ENCODE data around the gene PXN. TPM values are rescaled to one million over a fixed set of nuclear protein-coding genes. Genes with fewer than 3 reads are reported as not detected.

PXN gene
- total RNA-seq, 1 donor from 2014 or later, result 73.8 TPM

DNA sequence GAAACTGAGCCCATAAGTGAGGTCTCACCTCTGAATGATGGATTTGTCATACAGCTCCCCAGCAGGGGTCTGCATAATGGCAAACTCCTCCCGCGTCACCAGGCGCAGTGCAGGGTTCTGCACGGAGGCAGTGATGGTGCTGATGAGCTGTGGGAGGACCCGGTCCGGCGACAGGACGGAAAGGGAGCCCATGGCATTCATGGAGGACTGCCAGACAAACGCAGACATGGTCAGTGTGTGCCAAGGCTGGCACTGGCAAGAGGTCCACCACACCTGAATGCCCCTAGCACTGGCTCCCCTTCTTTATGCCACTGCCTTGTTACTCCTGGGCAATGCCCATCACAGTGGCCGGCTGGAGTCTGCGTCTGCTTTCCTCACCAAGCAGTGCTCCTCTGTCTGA is 103.7 kb downstream of the PXN start:
- DNase-seq (ENCODE audit: low spot score), result no peak
- intact Hi-C loops (cut with DNase I), result no loop called here

Other genes starting within 250 kb of the PXN start
- 33.0 TPM for gene RAB35, start 149.0 kb downstream of the PXN start, total RNA-seq
- gene GCN1, start 71.0 kb downstream of the PXN start, total RNA-seq, result 39.8 TPM
- 594 TPM for gene RPLP0, start 64.6 kb downstream of the PXN start, total RNA-seq
- gene RNU4-2, start 26.2 kb upstream of the PXN start, total RNA-seq, result 27,323 TPM
- gene RNU4-1, start 27.5 kb upstream of the PXN start, total RNA-seq, result 3,560 TPM
- gene SIRT4, start 36.6 kb upstream of the PXN start, total RNA-seq, result 2.4 TPM
- gene PLA2G1B, start 62.0 kb upstream of the PXN start, total RNA-seq, result not detected
- gene MSI1, start 103.4 kb upstream of the PXN start, total RNA-seq, result 9.7 TPM
- 232 TPM for gene COX6A1, start 172.4 kb upstream of the PXN start, total RNA-seq
- 11.9 TPM for gene TRIAP1, start 180.7 kb upstream of the PXN start, total RNA-seq
- 12.9 TPM for gene GATC, start 180.7 kb upstream of the PXN start, total RNA-seq
- gene SRSF9, start 204.0 kb upstream of the PXN start, total RNA-seq, result 38.6 TPM
- 243 TPM for gene DYNLL1, start 230.4 kb upstream of the PXN start, total RNA-seq